WTC11 (cell line): ENCODE measurements around the gene SERPINB1. TPM values are rescaled to one million over a fixed set of nuclear protein-coding genes. Genes with fewer than 3 reads are reported as not detected.

Source experiments
- ATAC-seq: fragments of 200-7000 bp; cut with Tn5 transposase; 2 replicates; pipeline ENCODE4 v1.10.0; 2021; ENCODE audit warnings: mild to moderate bottlenecking, moderate library complexity
- CTCF ChIA-PET: fragments of 300-600 bp; sonication (Branson Sonifier 250); formaldehyde crosslinking; loops from one replicate; lab custom pipeline; 2021; ENCODE audit warnings: antibody characterized with exemption; lab: Charles Lee
- POLR2A ChIA-PET: fragments of 350-600 bp; sonication (Branson Sonifier 250); formaldehyde crosslinking; loops from one replicate; lab custom pipeline; 2021; ENCODE audit warnings: antibody characterized with exemption; lab: Charles Lee
- DNase-seq: peaks from one replicate; pipeline ENCODE4 v3.0.0; 2021; ENCODE audit warnings: low spot score
- H3K27ac Mint-ChIP-seq: 2 replicates; pipeline ENCODE4 v1.8.0; 2021; ENCODE audit warnings: mixed read lengths
- H3K27me3 Mint-ChIP-seq: 2 replicates; pipeline ENCODE4 v1.8.0; 2021; ENCODE audit warnings: low read depth, mild to moderate bottlenecking, moderate library complexity, mixed read lengths
- H3K36me3 Mint-ChIP-seq: 2 replicates; pipeline ENCODE4 v1.8.0; 2021; ENCODE audit warnings: mixed read lengths
- H3K4me1 Mint-ChIP-seq: 2 replicates; pipeline ENCODE4 v1.8.0; 2022; ENCODE audit warnings: mixed read lengths
- H3K4me3 Mint-ChIP-seq: 2 replicates; pipeline ENCODE4 v1.8.0; 2021; ENCODE audit warnings: mild to moderate bottlenecking, moderate library complexity, mixed read lengths
- H3K9me3 Mint-ChIP-seq: 2 replicates; pipeline ENCODE4 v1.8.0; 2021; ENCODE audit warnings: mixed read lengths
- FOXJ3 ChIP-seq: sonication (generic); formaldehyde crosslinking; IDR thresholded peaks from 2 replicates; pipeline ENCODE4 v1.9.0; 2021; ENCODE audit warnings: missing genetic modification reagents, mild to moderate bottlenecking, borderline replicate concordance
- FOXP1 ChIP-seq: sonication (generic); formaldehyde crosslinking; IDR thresholded peaks from 2 replicates; pipeline ENCODE4 v1.8.0; 2022; ENCODE audit warnings: missing genetic modification reagents, mild to moderate bottlenecking, moderate library complexity, borderline replicate concordance
- JUN ChIP-seq: sonication (generic); formaldehyde crosslinking; IDR thresholded peaks from 2 replicates; pipeline ENCODE4 v1.8.0; 2023; ENCODE audit warnings: mild to moderate bottlenecking, missing genetic modification reagents
- MYBL2 ChIP-seq: sonication (generic); formaldehyde crosslinking; IDR thresholded peaks from 2 replicates; pipeline ENCODE4 v1.8.1; 2023; ENCODE audit warnings: mild to moderate bottlenecking, moderate library complexity, missing genetic modification reagents
- NFYB ChIP-seq: sonication (generic); formaldehyde crosslinking; conservative IDR thresholded peaks from 2 replicates; pipeline ENCODE4 v1.8.0; 2022; ENCODE audit warnings: low read depth, missing genetic modification reagents
- NR2C2 ChIP-seq: sonication (generic); formaldehyde crosslinking; IDR thresholded peaks from 2 replicates; pipeline ENCODE4 v1.8.0; 2022; ENCODE audit warnings: mild to moderate bottlenecking, missing genetic modification reagents
- SMAD4 ChIP-seq: sonication (generic); formaldehyde crosslinking; IDR thresholded peaks from 2 replicates; pipeline ENCODE4 v1.8.0; 2022; ENCODE audit warnings: mild to moderate bottlenecking, missing genetic modification reagents
- SOX15 ChIP-seq: fragments of 250-450 bp; sonication (Bioruptor Pico); IDR thresholded peaks from 2 replicates; pipeline ENCODE4 v1.9.0; 2021; ENCODE audit warnings: mild to moderate bottlenecking
- ZNF121 ChIP-seq: sonication (generic); formaldehyde crosslinking; IDR thresholded peaks from 2 replicates; pipeline ENCODE4 v1.8.0; 2023; ENCODE audit warnings: missing genetic modification reagents
- total RNA-seq: library from RNA; stranded (reverse); gene quantifications from 3 replicates; pipeline ENCODE4 v1.2.3, GENCODE V29; 2021
- TF ChIP-seq, protein P1 (sequence below): sonication (generic); formaldehyde crosslinking; IDR thresholded peaks from 2 replicates; pipeline ENCODE4 v1.8.0; 2022; ENCODE audit warnings: mild to moderate bottlenecking, missing genetic modification reagents
- TF ChIP-seq, protein P2 (sequence below): sonication (generic); formaldehyde crosslinking; IDR thresholded peaks from 2 replicates; pipeline ENCODE4 v1.8.0; 2022; ENCODE audit warnings: missing genetic modification reagents
- TF ChIP-seq, protein P3 (sequence below): sonication (generic); formaldehyde crosslinking; IDR thresholded peaks from 2 replicates; pipeline ENCODE4 v1.8.1; 2022; ENCODE audit warnings: mild to moderate bottlenecking, moderate library complexity, missing genetic modification reagents
- TF ChIP-seq, protein P4 (sequence below): fragments of 250-450 bp; sonication (Bioruptor Pico); IDR thresholded peaks from 2 replicates; pipeline ENCODE4 v1.9.0; 2021; ENCODE audit warnings: mild to moderate bottlenecking
- TF ChIP-seq, protein P5 (sequence below): sonication (generic); formaldehyde crosslinking; conservative IDR thresholded peaks from 2 replicates; pipeline ENCODE4 v1.8.1; 2023; ENCODE audit warnings: mild to moderate bottlenecking, low read depth, missing genetic modification reagents, moderate library complexity
- TF ChIP-seq, protein P6 (sequence below): sonication (generic); formaldehyde crosslinking; IDR thresholded peaks from 2 replicates; pipeline ENCODE4 v1.8.0; 2022; ENCODE audit warnings: mild to moderate bottlenecking, missing genetic modification reagents
- TF ChIP-seq, protein P7 (sequence below): sonication (generic); formaldehyde crosslinking; IDR thresholded peaks from 2 replicates; pipeline ENCODE4 v1.8.1; 2023; ENCODE audit warnings: mild to moderate bottlenecking, missing genetic modification reagents
- TF ChIP-seq, protein P8 (sequence below): fragments of 250-450 bp; sonication (Bioruptor Pico); IDR thresholded peaks from 2 replicates; pipeline ENCODE4 v1.8.0; 2021; ENCODE audit warnings: mild to moderate bottlenecking
- TF ChIP-seq, protein P9 (sequence below): sonication (generic); formaldehyde crosslinking; IDR thresholded peaks from 2 replicates; pipeline ENCODE4 v1.8.1; 2022; ENCODE audit warnings: missing genetic modification reagents, borderline replicate concordance

The SERPINB1 gene
- total RNA-seq, 1 experiment from 2014 or later: 14.8 TPM

DNA sequence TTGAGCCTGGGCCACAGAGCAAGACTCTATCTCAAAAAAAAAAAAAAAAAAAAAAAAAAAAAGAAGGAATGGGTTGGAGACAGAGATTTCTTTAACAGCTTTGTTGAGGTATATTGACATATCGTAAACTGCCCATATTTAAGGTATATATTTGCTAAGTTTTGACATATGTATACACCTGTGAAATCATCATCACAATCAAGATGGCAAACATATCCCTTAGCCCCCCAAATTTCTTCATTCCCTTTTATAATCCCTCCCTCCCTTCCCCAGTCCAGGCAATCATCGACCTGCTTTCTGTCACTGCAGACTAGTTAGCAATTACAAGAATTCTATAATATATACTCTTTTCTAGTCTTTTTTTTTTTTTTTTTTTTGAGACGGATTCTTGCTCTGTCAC, 29.0 kb downstream of the SERPINB1 start (continued):
- TF ChIP-seq, protein P1, sequence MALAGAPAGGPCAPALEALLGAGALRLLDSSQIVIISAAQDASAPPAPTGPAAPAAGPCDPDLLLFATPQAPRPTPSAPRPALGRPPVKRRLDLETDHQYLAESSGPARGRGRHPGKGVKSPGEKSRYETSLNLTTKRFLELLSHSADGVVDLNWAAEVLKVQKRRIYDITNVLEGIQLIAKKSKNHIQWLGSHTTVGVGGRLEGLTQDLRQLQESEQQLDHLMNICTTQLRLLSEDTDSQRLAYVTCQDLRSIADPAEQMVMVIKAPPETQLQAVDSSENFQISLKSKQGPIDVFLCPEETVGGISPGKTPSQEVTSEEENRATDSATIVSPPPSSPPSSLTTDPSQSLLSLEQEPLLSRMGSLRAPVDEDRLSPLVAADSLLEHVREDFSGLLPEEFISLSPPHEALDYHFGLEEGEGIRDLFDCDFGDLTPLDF (CRISPR knock-in tag): no peak
- TF ChIP-seq ZNF121 (CRISPR knock-in tag): no peak
- TF ChIP-seq, protein P2, sequence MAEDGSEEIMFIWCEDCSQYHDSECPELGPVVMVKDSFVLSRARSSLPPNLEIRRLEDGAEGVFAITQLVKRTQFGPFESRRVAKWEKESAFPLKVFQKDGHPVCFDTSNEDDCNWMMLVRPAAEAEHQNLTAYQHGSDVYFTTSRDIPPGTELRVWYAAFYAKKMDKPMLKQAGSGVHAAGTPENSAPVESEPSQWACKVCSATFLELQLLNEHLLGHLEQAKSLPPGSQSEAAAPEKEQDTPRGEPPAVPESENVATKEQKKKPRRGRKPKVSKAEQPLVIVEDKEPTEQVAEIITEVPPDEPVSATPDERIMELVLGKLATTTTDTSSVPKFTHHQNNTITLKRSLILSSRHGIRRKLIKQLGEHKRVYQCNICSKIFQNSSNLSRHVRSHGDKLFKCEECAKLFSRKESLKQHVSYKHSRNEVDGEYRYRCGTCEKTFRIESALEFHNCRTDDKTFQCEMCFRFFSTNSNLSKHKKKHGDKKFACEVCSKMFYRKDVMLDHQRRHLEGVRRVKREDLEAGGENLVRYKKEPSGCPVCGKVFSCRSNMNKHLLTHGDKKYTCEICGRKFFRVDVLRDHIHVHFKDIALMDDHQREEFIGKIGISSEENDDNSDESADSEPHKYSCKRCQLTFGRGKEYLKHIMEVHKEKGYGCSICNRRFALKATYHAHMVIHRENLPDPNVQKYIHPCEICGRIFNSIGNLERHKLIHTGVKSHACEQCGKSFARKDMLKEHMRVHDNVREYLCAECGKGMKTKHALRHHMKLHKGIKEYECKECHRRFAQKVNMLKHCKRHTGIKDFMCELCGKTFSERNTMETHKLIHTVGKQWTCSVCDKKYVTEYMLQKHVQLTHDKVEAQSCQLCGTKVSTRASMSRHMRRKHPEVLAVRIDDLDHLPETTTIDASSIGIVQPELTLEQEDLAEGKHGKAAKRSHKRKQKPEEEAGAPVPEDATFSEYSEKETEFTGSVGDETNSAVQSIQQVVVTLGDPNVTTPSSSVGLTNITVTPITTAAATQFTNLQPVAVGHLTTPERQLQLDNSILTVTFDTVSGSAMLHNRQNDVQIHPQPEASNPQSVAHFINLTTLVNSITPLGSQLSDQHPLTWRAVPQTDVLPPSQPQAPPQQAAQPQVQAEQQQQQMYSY: no peak
- TF ChIP-seq, protein P3, sequence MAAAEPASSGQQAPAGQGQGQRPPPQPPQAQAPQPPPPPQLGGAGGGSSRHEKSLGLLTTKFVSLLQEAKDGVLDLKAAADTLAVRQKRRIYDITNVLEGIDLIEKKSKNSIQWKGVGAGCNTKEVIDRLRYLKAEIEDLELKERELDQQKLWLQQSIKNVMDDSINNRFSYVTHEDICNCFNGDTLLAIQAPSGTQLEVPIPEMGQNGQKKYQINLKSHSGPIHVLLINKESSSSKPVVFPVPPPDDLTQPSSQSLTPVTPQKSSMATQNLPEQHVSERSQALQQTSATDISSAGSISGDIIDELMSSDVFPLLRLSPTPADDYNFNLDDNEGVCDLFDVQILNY (CRISPR knock-in tag): no peak
- TF ChIP-seq, protein P4, sequence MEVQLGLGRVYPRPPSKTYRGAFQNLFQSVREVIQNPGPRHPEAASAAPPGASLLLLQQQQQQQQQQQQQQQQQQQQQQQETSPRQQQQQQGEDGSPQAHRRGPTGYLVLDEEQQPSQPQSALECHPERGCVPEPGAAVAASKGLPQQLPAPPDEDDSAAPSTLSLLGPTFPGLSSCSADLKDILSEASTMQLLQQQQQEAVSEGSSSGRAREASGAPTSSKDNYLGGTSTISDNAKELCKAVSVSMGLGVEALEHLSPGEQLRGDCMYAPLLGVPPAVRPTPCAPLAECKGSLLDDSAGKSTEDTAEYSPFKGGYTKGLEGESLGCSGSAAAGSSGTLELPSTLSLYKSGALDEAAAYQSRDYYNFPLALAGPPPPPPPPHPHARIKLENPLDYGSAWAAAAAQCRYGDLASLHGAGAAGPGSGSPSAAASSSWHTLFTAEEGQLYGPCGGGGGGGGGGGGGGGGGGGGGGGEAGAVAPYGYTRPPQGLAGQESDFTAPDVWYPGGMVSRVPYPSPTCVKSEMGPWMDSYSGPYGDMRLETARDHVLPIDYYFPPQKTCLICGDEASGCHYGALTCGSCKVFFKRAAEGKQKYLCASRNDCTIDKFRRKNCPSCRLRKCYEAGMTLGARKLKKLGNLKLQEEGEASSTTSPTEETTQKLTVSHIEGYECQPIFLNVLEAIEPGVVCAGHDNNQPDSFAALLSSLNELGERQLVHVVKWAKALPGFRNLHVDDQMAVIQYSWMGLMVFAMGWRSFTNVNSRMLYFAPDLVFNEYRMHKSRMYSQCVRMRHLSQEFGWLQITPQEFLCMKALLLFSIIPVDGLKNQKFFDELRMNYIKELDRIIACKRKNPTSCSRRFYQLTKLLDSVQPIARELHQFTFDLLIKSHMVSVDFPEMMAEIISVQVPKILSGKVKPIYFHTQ (CRISPR knock-in tag): no peak

DNA sequence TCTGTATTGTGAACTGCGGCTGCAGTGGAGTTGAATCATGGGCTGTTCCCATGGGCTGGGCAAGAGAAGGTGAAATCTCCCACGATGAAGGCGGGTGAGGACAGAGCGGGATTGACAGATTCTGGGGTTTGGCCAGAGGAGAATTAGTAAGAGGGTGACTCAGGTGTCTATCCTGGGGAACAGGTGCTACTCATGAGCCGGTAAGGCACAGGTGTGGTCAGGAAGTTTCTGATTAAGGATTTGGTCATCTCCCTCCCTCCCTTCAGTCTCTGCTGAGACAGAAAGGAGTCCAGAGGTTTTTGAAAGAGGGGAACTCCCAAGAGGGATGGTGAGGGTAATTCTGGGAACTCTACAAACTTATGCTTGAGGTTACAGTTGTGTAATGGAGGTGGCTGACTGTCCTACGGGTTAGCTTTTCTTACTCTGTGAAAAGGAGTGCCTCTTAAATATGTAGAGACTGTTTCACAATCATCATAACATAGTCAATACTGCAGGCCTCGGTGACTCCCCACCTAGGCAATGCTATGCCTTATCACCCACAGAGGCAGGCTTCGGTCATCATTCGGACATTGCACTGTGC, 31.5 kb downstream of the SERPINB1 start:
- POLR2A ChIA-PET: no interaction called here
- no peaks in the 10 kb centered on the region for H3K27me3 Mint-ChIP-seq
- CTCF ChIA-PET: no interaction called here
- ATAC-seq (no peak), DNase-seq (no peak)
- peaks cover under 1% of the 10 kb centered on the region; the same call in 1 of the 2 replicates for H3K9me3 Mint-ChIP-seq
- H3K36me3 Mint-ChIP-seq: no peaks in the 10 kb centered on the region
- H3K4me1 Mint-ChIP-seq: no peaks in the 10 kb centered on the region
- TF ChIP-seq, protein P5, sequence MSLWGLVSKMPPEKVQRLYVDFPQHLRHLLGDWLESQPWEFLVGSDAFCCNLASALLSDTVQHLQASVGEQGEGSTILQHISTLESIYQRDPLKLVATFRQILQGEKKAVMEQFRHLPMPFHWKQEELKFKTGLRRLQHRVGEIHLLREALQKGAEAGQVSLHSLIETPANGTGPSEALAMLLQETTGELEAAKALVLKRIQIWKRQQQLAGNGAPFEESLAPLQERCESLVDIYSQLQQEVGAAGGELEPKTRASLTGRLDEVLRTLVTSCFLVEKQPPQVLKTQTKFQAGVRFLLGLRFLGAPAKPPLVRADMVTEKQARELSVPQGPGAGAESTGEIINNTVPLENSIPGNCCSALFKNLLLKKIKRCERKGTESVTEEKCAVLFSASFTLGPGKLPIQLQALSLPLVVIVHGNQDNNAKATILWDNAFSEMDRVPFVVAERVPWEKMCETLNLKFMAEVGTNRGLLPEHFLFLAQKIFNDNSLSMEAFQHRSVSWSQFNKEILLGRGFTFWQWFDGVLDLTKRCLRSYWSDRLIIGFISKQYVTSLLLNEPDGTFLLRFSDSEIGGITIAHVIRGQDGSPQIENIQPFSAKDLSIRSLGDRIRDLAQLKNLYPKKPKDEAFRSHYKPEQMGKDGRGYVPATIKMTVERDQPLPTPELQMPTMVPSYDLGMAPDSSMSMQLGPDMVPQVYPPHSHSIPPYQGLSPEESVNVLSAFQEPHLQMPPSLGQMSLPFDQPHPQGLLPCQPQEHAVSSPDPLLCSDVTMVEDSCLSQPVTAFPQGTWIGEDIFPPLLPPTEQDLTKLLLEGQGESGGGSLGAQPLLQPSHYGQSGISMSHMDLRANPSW (CRISPR knock-in tag): no peak
- TF ChIP-seq, protein P6, sequence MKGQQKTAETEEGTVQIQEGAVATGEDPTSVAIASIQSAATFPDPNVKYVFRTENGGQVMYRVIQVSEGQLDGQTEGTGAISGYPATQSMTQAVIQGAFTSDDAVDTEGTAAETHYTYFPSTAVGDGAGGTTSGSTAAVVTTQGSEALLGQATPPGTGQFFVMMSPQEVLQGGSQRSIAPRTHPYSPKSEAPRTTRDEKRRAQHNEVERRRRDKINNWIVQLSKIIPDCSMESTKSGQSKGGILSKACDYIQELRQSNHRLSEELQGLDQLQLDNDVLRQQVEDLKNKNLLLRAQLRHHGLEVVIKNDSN: no peak
- TF ChIP-seq, protein P7, sequence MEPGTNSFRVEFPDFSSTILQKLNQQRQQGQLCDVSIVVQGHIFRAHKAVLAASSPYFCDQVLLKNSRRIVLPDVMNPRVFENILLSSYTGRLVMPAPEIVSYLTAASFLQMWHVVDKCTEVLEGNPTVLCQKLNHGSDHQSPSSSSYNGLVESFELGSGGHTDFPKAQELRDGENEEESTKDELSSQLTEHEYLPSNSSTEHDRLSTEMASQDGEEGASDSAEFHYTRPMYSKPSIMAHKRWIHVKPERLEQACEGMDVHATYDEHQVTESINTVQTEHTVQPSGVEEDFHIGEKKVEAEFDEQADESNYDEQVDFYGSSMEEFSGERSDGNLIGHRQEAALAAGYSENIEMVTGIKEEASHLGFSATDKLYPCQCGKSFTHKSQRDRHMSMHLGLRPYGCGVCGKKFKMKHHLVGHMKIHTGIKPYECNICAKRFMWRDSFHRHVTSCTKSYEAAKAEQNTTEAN: no peak
- TF ChIP-seq NR2C2 (no peak), FOXP1 (CRISPR knock-in tag) (no peak), NFYB (no peak), SOX15 (CRISPR knock-in tag) (no peak), JUN (no peak), FOXJ3 (no peak), MYBL2 (CRISPR knock-in tag) (no peak), SMAD4 (CRISPR knock-in tag) (no peak)
- TF ChIP-seq, protein P8, sequence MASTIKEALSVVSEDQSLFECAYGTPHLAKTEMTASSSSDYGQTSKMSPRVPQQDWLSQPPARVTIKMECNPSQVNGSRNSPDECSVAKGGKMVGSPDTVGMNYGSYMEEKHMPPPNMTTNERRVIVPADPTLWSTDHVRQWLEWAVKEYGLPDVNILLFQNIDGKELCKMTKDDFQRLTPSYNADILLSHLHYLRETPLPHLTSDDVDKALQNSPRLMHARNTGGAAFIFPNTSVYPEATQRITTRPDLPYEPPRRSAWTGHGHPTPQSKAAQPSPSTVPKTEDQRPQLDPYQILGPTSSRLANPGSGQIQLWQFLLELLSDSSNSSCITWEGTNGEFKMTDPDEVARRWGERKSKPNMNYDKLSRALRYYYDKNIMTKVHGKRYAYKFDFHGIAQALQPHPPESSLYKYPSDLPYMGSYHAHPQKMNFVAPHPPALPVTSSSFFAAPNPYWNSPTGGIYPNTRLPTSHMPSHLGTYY (CRISPR knock-in tag): no peak
- TF ChIP-seq, protein P9, sequence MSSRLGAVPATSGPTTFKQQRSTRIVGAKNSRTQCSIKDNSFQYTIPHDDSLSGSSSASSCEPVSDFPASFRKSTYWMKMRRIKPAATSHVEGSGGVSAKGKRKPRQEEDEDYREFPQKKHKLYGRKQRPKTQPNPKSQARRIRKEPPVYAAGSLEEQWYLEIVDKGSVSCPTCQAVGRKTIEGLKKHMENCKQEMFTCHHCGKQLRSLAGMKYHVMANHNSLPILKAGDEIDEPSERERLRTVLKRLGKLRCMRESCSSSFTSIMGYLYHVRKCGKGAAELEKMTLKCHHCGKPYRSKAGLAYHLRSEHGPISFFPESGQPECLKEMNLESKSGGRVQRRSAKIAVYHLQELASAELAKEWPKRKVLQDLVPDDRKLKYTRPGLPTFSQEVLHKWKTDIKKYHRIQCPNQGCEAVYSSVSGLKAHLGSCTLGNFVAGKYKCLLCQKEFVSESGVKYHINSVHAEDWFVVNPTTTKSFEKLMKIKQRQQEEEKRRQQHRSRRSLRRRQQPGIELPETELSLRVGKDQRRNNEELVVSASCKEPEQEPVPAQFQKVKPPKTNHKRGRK: no peak
- TF ChIP-seq, protein P3 (CRISPR knock-in tag): no peak
- H3K27ac Mint-ChIP-seq: no peak overlapping the region
- H3K4me3 Mint-ChIP-seq: no peak overlapping the region
